GM18526 (cell line): ENCODE measurements around the gene PTPRD.

ENCODE experiments used
- POLR2A ChIP-seq: IDR thresholded peaks from 3 replicates; pipeline ENCODE4 v1.6.1; 2011; ENCODE audit not compliant: insufficient read length; ENCODE audit errors: extremely low read depth

PTPRD gene

DNA sequence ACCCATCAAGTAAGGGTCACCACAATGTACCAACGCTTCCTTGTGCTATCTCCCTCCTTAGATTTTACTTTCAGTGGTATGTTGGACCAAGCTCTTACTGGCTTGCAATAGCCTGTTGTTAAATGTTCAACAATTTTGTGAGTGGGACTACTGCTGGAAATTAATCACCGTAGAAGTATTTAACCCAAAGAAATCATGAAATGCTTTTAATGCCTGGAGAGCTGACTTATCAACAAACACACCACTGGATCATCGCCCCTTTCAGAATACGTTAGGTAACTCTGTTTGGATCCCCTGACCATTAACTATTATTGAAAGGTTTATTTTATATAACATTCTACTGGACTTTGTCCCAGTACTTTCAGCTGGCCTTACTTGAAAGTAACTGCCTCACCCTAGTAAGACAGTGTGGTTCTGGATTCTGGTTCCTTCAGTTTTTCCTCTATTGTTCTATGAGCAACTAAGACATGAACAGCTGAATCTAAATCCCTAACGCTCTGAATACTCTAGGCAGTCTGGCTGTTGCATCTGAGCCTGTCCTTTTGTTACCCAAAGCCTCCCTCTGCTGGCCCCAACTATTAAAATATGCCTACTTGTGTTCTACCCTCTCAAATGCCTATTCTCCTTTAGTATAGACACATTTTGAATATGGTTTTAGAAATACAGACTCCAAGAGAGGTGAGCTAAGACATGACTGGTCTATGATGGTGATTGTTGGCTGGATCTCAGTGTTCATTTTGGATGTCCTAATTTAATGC is 1609.8 kb downstream of the PTPRD start:
- TF ChIP-seq POLR2A = no peak

DNA sequence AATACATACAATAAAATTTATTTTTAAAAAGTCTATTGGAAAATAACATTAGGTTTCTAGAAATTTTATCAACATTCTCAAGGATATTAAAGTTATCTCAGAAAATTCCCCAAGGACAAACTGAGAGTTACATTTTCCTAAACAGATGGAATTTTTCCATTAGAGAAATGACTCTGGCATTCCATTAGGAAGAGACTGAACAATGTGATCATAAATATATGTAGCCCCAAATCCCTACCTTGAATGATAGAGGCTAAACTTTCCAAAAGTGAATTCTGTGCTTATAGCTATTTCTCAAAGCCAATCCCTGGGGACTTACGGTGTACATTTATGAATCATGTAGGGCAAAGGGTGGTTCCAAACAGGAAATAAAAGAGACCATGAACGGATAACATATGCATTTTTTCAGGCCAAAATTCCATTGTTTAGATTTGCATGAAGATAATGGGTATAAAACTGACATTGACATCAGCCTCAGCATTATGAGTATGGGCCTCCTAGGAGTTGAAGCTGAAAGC is 1632.2 kb downstream of the PTPRD start:
- no peak for TF ChIP-seq POLR2A

DNA sequence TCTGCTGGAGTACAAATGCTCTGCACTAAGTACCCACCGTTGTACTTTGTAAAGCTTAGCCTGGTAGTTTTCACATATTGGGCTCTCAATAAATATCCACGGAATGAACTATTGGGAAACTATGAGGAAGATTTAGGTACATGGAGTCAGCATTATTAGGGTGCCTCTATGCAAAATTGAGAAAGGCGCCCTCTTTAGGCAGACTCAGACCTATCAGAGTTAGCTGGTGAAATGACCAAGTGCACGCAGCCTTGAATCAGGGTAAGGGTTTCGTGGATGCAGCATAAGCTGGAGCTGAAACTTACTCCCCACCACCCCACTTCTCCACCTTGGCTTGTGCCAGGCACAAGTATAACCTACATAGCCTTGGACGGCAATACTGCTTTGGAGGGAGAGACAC is 1634.5 kb downstream of the PTPRD start:
- TF ChIP-seq POLR2A = no peak

DNA sequence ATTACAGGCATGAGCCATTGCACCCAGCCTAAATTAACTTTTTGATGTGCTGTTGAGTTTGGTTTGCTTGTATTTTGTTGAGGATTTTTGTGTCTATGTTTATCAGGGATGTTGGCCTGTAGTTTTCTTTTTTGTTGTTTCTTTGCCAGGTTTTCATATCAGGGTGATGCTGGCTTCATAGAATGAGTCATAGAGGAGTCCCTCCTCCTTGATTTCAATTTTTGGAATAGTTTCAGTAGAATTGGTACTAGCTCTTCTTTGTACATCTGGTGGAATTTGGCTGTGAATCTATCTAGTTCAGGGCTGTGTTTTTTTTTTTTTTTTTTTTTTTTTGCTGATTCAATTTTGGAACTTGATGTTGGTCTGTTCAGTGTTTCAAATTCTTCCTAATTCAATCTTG is 1648.9 kb downstream of the PTPRD start:
- no peak for TF ChIP-seq POLR2A

DNA sequence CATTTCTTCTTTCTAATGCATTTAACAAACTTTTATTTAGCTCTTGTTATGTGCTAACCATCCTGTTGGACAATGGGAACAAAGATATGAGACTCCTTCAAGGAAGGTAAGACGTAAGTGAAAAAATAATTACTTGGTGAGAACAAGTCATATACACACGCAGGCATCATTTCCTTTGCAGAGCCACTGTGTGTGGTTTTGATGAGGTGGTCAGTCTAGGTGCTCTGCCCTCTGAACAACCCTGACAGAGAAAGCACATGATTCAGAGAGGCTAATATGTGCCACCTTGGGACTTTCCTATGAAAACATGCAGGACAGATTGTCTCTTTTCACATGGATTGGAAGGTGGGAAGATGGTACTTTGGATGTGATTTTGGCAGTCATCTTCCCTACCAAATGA is 1650.7 kb downstream of the PTPRD start:
- no peak for TF ChIP-seq POLR2A

DNA sequence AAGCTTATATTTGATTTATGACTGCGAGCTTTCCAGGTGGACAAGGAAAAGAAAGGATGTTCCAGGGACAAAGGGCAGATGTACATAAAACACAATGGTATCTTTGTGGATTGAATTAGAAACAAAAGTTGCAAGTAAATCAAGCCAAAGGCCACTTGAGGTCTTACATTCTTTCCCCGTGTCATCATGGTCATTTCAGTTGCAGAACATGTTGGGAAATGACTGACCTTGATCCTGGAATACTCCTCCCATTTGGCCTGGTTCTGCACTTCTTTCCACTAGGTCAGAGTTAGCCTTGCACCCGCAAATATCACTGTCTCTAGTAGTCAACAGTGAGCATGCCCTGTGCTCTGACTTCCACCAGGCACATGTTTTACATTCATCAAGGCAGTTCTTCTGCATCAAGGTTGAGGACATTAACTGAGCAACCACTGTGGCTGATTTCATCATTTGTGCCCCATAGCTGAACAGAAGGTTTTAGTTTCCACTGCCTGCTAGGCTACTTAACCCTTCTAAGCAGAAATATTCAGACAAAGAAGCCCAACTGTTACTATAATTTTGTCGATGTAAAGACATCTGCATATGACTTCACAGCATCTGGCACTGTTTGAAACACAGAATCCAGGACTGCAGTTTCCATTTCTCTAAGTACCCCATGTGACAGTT is 1651.5 kb downstream of the PTPRD start:
- no peak for TF ChIP-seq POLR2A

DNA sequence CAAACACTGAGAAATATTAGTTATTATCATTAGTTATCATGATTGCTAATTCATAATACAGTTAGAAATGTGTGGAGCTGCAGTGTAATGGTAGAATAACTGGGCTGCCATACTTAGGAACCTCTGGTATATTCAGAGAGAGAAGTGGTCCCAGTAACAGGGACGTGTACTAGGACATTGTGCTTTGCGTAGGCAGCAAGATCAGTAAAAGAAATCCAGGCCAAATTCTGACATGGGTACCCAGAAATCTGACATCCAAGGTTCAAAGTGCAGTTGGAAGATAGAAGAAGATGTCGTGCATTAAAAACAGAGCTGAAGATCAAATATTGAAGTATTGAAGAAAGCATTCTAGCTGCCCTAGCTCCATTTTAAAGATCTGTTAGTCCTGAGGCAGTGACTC is 1652.5 kb downstream of the PTPRD start:
- no peak for TF ChIP-seq POLR2A

DNA sequence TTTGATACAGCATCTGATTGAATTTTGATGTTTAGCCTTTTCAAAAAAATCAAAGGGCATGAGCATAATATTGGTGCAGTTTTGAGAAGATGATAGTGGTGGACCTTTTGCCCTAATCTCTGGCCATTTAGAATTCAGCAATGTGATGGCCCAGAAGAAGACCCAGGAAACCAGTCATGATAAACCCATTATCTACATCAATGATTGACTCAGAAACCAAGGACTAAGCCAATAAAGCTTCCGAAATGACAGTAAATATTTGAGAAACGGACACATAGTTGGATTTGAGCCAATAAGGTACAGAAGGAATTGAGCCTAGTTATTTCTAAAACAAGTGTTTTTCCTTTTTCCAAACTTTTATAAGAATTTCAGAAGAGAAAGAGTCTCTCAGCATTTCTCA is 1654.4 kb downstream of the PTPRD start:
- no peak for TF ChIP-seq POLR2A

DNA sequence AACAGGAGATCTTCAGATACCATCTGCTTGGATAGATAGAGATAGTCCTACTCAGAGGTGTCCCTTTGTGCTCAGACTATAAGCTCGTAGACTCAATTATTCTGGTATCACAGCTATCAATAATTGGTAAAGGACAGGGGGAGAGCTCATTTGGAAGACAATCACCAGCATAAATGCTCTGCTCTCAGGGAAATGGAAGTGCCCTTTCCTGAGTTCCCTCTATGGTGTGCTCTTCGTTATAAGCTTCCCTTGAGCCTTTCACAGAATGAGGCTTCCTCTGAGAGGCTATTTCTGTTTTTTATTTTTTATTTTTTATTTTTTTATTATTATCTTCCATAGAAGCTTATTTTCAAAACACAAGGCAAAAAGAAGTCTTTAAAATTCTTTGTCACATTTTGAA is 1657.5 kb downstream of the PTPRD start:
- no peak for TF ChIP-seq POLR2A

DNA sequence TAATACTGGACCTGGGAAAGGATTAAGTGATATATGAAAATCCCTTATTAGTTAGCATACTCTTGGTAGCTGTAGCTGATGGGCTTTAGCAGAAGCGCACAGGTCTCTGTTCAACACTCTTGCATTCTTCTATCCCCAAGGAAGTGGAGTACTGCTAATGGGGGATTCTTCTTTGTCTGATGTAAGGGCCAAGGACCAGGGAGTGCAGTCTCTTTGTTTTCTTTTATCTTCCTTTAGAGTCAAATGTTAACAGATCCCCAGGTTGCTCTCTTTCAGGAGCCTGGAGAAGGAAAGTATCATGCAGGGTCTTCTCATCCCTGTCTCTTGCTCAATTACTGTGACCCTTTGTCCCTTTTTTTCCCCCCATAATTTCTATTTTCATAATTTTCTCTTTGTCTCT is 1666.3 kb downstream of the PTPRD start:
- TF ChIP-seq POLR2A = no peak

DNA sequence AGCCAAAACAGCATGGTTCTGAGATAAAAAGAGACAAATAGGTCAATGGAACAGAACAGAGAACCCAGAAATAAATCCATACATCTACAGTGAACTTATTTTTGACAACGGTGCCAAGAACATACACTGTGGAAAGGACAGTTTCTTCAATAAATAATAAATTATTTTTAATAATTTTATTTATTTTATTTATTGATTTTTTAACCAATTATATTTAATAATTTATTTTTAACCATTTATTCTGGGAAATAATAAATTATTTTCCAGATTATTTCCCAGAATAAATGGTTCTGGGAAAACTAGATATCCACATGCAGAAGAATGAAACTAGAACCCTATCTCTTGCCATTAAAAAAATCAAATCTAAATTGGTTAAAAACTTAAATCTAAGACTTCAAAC is 1669.4 kb downstream of the PTPRD start:
- TF ChIP-seq POLR2A = no peak

DNA sequence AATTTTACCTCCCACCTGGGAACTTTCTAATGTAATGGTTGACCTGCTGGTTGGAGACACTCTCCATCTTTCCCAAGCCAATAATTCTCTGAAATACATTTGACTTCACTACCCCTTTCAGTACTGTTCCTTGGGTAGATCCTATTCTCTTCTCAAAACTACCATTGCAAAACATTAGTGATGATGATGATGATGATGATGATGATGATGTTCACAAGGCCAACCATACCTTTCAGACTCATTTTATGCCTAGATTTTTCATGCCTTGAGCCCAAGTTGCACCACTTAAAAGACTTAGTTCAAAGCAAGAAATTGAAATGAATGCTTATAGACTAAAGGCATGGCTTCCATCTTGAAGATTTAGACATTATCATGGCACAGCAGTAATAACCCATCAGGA is 1672.2 kb downstream of the PTPRD start:
- no peak for TF ChIP-seq POLR2A

DNA sequence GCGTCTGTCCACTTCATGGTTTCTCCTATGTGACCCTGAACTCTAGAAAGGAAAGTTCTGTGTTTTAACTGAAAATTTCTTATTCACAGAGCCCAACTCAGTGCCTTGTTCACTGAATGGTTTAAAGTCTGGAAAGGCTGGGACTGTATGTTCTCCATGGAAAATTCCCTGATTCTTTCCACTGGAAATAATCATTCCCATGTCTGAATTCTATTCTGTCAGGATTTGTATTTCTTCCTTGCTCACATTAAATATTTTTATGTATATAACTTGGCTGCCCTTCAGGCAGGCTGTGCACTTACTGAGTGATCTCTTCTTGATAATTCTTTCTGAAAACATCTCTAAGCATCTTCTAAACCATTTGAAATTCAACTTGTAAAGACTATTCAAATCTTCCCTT is 1686.3 kb downstream of the PTPRD start:
- no peak for TF ChIP-seq POLR2A

DNA sequence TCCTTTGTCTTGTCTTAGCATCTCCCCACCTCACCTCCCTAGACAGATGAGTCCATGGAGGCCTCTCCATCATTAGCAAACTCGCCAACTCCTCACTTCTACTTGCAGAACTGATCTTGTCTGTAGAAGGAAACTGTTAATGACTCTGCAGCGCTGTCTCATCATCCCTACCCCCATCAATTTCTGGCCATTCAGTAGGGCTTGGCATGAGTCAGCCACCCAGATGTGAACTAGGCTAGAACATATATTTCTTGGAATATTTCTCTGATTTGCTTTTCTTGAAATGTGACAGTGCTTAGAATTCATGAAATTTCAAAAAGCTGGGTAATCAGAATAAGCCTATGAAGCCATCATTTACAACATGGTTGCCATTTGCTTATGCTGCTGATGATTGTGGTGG is 1688.2 kb downstream of the PTPRD start:
- TF ChIP-seq POLR2A = no peak

DNA sequence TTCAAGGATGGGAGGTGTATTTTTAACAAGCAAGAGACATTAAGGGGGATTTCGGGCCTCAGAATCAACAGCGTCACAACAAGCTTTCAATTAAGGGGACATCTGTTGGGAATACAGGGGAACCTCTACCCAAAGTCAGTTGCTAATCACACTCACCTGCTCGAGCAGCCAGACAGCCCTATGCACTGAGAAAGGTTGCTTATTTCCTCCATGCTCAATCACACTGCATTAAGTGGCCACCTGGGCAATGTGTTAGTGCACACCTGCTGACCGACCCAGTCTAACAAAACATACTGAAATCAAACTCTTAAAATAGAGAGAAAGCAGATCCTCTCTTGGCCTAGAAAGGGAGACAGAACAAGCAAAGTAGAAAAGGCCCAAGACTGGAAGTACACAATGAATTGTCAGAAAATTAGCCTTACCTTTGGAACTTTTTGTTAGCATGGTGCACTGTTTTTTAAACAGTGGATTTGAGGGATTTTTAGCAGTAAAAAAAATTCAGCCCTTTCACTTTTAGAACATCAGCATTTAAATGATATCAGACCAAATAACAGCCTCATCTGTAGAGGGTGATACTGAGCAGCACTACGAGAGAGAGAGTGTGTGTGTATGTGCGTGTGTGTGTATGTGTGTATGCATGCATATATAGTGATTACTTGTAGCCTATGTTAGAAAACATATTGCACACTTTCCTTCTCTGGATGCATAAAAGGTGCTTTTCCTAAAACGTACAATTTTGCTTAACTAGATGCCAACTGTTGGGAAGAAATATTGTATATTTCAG is 1694.7 kb downstream of the PTPRD start:
- no peak for TF ChIP-seq POLR2A

DNA sequence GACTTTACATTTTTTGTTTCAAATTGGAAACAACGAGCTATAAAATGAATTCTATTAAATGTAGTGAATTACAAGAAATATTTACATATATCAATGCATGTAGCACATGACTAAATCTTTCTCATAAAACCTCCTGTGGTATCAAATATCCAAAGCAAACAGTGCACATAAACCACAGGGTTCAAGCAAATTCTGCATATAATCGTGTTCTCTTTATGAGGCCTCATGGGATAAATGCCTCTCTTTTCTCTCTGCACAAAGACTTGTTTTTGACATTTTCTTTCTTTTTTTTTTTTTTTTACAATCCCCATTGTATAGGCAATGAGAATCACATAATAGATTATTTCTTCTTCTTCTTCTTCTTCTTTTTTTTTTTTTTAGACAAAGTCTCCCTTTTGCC is 1696.0 kb downstream of the PTPRD start:
- no peak for TF ChIP-seq POLR2A
